Activated CD8-positive, alpha-beta memory T cell treated with anti-CD3 and anti-CD28 coated beads, Interleukin-2, amount 50 U/mL, for 4 hours (primary cell): ENCODE measurements around the gene SLC39A9.
"Not testable (repeated sequence)": the region's sequence is repeated elsewhere in the genome, so short reads cannot be mapped to it uniquely, and the experiment has no call there.

Experiments
- DNase-seq: peaks from one replicate; pipeline ENCODE4 v3.0.0-alpha.2; 2020

The SLC39A9 gene

GRCh38 chr14:69370061-69370460 lies 28.4 kb upstream of the SLC39A9 start:
- no peak for DNase-seq

GRCh38 chr14:69372146-69372545 lies 26.3 kb upstream of the SLC39A9 start:
- no peak for DNase-seq

- no peak for DNase-seq
Observed at GRCh38 chr14:69373104-69373503, 25.4 kb upstream of the SLC39A9 start.

GRCh38 chr14:69374235-69374634 lies 24.3 kb upstream of the SLC39A9 start:
- DNase-seq, result no peak

- no peak for DNase-seq
Observed at GRCh38 chr14:69375182-69375581, 23.3 kb upstream of the SLC39A9 start.

- no peak for DNase-seq
Observed at GRCh38 chr14:69375722-69376121, 22.8 kb upstream of the SLC39A9 start.

DNA sequence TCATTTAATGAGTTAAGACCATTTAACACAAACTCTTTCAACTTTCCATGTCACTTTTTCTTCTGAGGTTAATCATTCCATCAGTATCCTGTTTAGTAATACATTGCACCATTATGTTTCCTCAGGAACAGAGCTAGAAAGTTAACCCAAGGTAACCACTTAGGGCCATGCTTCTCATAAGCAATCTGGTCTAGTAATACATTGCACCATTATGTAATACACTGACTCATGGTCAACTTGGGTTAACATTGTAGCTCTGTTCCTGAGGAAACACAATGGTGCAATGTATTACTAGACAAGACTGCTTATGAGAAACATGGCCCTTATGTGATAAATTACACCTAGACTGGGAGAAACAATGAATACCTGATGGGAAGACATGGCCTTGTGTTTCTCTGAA lies 22.1 kb upstream of the SLC39A9 start:
- no peak for DNase-seq

- no peak for DNase-seq
Observed at GRCh38 chr14:69378274-69378673, 20.2 kb upstream of the SLC39A9 start.

- DNase-seq, result no peak
Observed at GRCh38 chr14:69387311-69387710, 11.2 kb upstream of the SLC39A9 start.

GRCh38 chr14:69391400-69391799 lies 7.1 kb upstream of the SLC39A9 start:
- not testable (repeated sequence) for DNase-seq

DNA sequence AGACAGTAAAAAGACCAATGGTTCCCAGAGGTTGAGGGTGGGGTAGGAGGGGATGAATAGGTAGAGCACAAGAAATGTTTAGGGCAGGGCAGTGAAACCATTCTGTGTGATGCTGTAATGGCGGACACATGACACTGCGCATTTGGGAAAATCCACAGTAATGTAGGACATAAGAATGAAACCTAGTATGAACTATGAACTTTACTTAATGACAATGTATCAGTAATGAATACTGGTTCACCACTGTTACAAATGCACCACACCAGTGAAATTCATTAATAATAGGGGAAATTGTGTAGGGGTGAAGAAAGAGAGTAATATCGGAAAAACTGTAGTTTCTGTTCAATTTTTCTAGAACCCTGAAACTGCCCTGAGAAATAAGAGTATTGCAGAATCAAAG lies 6.0 kb upstream of the SLC39A9 start:
- DNase-seq, result no peak

DNA sequence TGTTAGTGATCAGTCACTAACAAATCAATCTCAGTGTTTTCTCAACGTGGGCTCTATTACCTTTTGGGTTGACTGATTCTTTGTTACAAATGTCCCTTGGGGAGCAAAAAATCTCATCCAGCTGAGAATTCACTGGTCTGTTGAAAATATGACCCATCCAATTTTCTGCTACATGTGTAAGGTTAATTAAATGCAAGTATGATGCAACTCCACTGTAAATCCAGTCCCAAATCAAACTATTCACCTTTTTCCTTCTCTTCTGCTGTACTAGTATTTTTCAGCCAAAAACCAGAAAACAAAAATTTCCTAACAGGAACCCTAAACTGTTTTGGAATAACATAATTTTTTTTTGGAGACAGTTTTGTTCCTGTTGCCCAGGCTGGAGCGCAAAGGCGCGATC lies 2.6 kb upstream of the SLC39A9 start:
- no peak for DNase-seq

- DNase-seq, result peak; percentile 64
Observed at GRCh38 chr14:69398818-69399210, 322 bp downstream of the SLC39A9 start.

DNA sequence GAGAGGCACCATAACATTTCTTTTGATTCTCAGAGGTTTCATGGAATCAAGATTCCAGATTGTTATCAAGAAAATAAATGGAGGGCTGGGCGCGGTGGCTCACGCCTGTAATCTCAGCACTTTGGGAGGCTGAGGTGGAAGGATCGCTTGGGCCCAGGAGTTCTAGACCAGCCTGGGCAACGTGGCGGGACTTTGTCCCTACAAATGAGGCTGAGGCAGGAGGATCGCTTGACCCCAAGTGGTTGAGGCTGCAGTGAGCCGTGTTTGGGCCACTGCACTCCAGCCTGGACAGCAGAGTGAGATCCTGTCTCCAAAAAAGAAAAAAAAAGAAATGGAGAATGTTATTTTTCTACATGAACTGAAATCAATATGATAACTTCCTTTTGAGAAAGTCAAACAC lies 1.3 kb downstream of the SLC39A9 start:
- DNase-seq, result no peak

GRCh38 chr14:69400154-69400553 lies 1.7 kb downstream of the SLC39A9 start:
- DNase-seq, result no peak

GRCh38 chr14:69401841-69402240 lies 3.3 kb downstream of the SLC39A9 start:
- no peak for DNase-seq

GRCh38 chr14:69404478-69404877 lies 6.0 kb downstream of the SLC39A9 start:
- no peak for DNase-seq

- no peak for DNase-seq
Observed at GRCh38 chr14:69404883-69405282, 6.4 kb downstream of the SLC39A9 start.

- DNase-seq, result no peak
Observed at GRCh38 chr14:69405762-69406161, 7.3 kb downstream of the SLC39A9 start.

GRCh38 chr14:69408331-69408960 lies 10.0 kb downstream of the SLC39A9 start:
- no peak for DNase-seq

DNA sequence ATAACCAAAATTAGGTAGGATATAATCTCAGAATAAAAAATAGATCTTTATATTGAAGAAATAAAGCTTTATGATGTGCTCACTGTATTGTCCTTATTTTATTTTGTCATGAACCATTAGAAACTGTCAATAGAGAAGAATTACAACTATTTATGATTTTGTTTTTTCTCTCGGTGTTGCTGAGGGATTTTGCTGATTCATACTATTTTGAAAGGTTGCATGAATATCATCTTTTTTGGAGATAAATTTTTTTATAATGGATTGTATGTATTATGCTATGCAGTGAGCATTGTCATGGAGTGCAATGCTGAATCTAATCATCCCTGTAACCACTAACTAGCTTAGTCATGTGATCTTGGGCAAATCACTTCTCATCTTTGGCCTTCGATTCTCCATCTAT lies 15.0 kb downstream of the SLC39A9 start:
- no peak for DNase-seq

GRCh38 chr14:69416087-69416486 lies 17.6 kb downstream of the SLC39A9 start:
- DNase-seq, result not testable (repeated sequence)

DNA sequence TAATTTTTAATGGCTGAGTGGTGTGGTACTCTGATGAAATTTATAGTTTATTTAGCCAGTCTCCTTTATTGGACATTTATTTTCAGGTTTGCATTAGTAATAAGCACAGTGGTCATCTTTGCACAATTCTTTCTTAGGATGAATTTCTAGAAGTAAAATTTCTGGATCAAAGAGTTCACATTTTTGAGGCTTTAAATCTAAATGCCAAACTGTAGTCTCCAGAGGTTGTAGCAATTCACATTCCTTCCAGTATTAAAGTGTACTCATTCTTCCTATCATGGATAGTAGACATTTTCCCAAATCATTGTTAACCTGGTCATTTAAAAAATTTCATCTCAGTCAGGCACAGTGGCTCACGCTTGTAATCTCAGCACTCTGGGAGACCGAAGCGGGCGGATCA lies 24.8 kb downstream of the SLC39A9 start:
- DNase-seq, result no peak

DNA sequence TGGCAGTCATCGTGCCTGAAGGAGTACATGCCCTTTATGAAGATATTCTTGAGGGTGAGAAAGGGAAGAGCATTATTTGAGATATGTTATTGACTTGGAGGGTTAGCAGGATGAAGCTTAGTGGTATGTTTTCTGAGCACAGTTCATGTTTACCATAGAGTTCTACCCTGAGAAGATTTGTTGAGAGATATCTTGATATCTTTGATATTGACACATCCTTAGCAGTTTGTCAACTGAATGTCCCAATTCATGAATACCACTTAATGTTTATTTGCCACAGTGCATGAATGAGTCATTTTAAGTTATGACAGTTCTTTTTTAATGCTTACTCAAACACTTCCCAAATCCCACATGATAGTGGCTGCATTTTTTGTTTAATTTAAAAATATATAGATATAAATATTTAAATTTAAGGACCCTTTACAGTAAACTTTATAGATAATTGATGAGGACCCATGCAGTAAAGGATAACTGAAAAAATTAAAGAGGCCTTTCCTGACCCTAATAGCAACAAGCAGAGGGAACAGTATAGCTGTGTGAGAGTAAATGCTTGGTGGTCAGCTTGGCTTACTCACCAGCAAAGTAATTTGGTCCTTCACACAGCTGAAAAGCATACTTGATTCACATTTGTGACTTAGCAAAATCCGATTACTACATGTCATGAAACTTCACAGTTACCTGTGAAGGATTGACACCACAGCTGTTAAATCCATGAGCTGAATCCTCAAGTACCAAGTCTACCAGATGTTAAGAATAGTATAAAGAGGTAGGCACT lies 25.8 kb downstream of the SLC39A9 start:
- DNase-seq, result no peak

- DNase-seq, result no peak
Observed at GRCh38 chr14:69427596-69427995, 29.1 kb downstream of the SLC39A9 start.
